Ovary (tissue), 3 donors: Measurements from ENCODE around the gene DHRS1.

Experiments
- CTCF ChIP-seq, 3 donors: fragments of 450-650 bp in 2 of 3; fragments of 200-600 bp in 1 of 3; IDR thresholded peaks; one replicate each; pipeline versions ENCODE4 v1.5.1 to v1.8.0; 2016 to 2022; ENCODE audit warnings: antibody characterized with exemption in 3 of 3, mild to moderate bottlenecking in 1 of 3
- EP300 ChIP-seq: sonication (generic); formaldehyde crosslinking; IDR thresholded peaks from one replicate; pipeline ENCODE4 v1.6.1; 2017; ENCODE audit warnings: antibody characterized with exemption
- POLR2A ChIP-seq: fragments of 450-650 bp; IDR thresholded peaks from one replicate; pipeline ENCODE4 v1.6.1; 2017; ENCODE audit warnings: antibody characterized with exemption, mild to moderate bottlenecking, moderate library complexity
- donor health status: DM: no; HTN: no; CAD: no.

- TF ChIP-seq CTCF (IDR thresholded peaks at IDR 0.05): peak; percentile 44 to 84 (median 80)
- TF ChIP-seq POLR2A: no peak
- TF ChIP-seq EP300: no peak
These were observed 28.3 kb downstream of the DHRS1 start, which contains the start of gene RABGGTA for GRCh38 chr14:24271134-24271833.
